IPS-20b (cell line): ENCODE data around the gene KYNU.
"Not testable (repeated sequence)": the region's sequence is repeated elsewhere in the genome, so short reads cannot be mapped to it uniquely, and the experiment has no call there.

Experiments
- H3K27ac ChIP-seq: one replicate; pipeline ENCODE4 v1.5.1; 2013; ENCODE audit warnings: low read length
- H3K27me3 ChIP-seq: 2 replicates; pipeline ENCODE4 v1.6.1; 2013; ENCODE audit warnings: mild to moderate bottlenecking, low read length, inconsistent platforms; ENCODE audit not compliant: insufficient read depth
- H3K36me3 ChIP-seq: 2 replicates; pipeline ENCODE4 v1.6.1; 2013; ENCODE audit warnings: low read depth, mild to moderate bottlenecking, inconsistent platforms, low read length, moderate library complexity; ENCODE audit not compliant: insufficient read depth
- H3K4me1 ChIP-seq: 2 replicates; pipeline ENCODE4 v1.6.1; 2013; ENCODE audit warnings: mild to moderate bottlenecking, control low read depth, inconsistent platforms, low read length, moderate library complexity; ENCODE audit not compliant: insufficient read depth
- H3K4me3 ChIP-seq: 2 replicates; pipeline ENCODE4 v1.5.1; 2013; ENCODE audit warnings: mild to moderate bottlenecking, low read length, inconsistent platforms
- H3K9ac ChIP-seq: 2 replicates; pipeline ENCODE4 v1.6.1; 2013; ENCODE audit warnings: low read depth, mild to moderate bottlenecking, inconsistent platforms, low read length, moderate library complexity
- H3K9me3 ChIP-seq: 2 replicates; pipeline ENCODE4 v1.6.1; 2013; ENCODE audit warnings: mild to moderate bottlenecking, low read depth, low read length, inconsistent platforms; ENCODE audit not compliant: insufficient read depth

The KYNU gene

DNA sequence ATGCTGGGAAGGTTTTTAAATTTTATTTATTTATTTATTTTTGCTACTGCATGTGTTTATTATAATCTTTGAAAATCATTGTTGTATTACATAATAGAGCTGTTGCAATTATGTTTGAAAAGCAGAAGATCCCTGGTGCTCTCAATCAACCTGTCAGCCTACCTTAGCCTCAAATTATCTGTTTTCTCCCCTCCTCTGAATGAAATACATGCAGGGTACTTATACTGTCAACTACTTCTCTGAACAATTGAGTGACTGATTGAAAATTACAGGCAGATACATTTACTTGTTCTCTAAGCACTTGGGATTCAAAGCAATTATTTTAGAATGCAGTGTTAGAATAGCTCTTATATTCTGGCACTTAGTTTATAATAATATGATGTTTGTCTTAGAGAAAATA lies 8.1 kb downstream of the KYNU start:
- Histone ChIP-seq H3K36me3 (no peaks in the 10 kb centered on the region), H3K4me1 (no peaks in the 10 kb centered on the region), H3K27ac (no peak overlapping the region), H3K9ac (no peak overlapping the region), H3K4me3 (no peak overlapping the region), H3K27me3 (no peaks in the 10 kb centered on the region), H3K9me3 (no peaks in the 10 kb centered on the region)

DNA sequence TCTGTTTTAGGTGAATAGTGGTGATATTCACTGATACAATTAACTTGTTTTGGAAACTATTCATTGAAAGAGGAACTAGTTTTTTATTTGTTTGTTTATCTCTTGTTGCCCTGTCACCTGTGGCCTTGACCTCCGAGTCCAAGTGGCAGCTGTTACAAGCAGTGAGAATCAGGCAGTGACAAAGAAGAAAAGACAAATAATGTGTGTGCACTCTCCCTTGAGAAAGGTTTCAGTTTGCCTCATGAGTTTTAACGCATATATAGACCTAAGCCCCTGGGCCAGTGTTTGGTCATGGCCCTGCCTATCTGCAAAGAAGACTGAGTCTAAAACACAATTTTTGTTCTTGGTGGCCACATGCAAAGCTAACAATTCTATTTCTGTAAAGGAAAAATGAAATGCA lies 15.3 kb downstream of the KYNU start:
- H3K9ac ChIP-seq, result no peak overlapping the region

DNA sequence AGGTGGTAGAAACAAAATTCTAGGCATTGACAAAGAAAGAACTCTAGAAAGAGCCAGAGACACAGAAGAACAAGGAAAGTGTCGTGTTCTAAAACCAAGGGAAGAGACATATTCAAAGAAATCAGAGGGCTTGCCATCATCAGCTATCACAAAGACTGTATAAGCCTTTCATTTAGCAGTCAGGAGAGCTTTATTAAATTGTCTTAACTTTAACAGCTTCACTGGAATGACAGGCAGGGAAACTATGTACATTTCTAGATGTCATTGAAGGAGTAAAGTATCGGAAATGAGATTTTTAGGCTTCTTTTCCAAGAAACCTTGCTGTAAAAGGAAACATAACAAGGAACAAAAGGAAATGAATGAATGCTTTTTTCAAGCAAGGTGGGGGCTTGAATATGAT lies 15.8 kb downstream of the KYNU start:
- Histone ChIP-seq H3K9ac (no peak overlapping the region), H3K4me3 (no peak overlapping the region), H3K36me3 (no peaks in the 10 kb centered on the region), H3K9me3 (no peaks in the 10 kb centered on the region), H3K27me3 (no peaks in the 10 kb centered on the region), H3K4me1 (no peaks in the 10 kb centered on the region), H3K27ac (no peak overlapping the region)

More for the DNA sequence above, 15.3 kb downstream of the KYNU start:
- Histone ChIP-seq H3K4me3 (no peak overlapping the region), H3K9me3 (no peaks in the 10 kb centered on the region), H3K4me1 (no peaks in the 10 kb centered on the region), H3K36me3 (no peaks in the 10 kb centered on the region), H3K27ac (no peak overlapping the region), H3K27me3 (no peaks in the 10 kb centered on the region)

DNA sequence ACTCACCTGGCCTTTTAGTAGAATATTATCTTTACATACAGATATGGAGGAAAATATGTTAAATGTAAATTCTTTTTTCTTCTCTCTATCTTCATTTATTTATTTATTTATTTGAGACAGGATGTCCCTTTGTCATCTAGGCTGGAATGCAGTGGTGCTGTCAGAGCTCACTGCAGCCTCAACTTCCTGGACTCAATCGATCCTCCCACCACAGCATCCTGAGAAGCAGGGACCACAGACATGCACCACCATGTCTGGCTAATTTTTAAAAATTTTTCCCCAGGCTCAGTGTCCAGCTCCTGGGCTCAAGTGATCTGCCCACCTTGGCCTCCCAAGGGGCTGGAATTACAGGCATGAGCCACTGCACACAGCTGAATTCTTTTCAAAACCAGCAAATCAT lies 20.3 kb downstream of the KYNU start:
- Histone ChIP-seq H3K27ac (no peak overlapping the region), H3K9me3 (no peaks in the 10 kb centered on the region), H3K27me3 (no peaks in the 10 kb centered on the region), H3K4me3 (no peak overlapping the region), H3K4me1 (no peaks in the 10 kb centered on the region), H3K36me3 (no peaks in the 10 kb centered on the region), H3K9ac (no peak overlapping the region)

DNA sequence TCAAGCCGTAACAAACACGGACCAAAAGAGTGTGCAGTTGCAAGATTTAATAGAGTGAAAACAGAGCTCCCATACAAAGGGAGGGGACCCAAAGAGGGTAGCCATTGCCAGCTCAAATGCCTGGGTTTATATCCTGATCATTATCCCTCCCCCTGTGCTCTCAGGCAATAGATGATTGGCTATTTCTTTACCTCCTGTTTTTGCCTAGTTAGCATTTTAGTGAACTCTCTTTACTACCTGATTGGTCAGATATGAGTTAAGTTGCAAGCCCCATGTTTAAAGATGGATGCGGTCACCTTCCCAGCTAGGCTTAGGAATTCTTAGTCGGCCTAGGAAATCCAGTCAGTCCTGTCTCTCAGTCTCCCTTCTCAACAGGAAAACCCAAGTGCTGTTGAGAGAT lies 22.9 kb downstream of the KYNU start:
- H3K27me3 ChIP-seq, H3K4me1 ChIP-seq, H3K27ac ChIP-seq, H3K9me3 ChIP-seq, H3K9ac ChIP-seq, H3K4me3 ChIP-seq, H3K36me3 ChIP-seq: not testable (repeated sequence)

DNA sequence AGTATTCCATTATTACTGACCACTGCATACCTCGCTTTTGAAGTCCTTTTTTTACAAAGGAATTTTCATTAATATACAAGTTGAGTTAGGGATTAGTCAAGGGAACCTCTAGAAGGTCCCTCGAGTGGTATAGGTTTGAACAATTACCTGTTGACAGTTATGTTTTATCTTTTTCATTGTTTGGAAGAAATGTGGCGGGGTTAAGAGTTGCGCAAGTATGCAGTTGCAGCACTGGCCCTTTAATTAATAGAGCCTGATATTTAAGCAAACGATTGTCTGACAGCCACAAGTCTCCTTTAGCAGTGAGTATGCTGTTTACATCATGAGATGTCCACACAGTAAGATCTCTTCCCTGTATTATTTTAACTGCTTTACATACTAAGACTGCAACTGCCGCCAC lies 24.3 kb downstream of the KYNU start:
- Histone ChIP-seq H3K27ac (no peak overlapping the region), H3K9ac (no peak overlapping the region), H3K9me3 (no peaks in the 10 kb centered on the region), H3K4me3 (no peak overlapping the region), H3K36me3 (no peaks in the 10 kb centered on the region), H3K4me1 (no peaks in the 10 kb centered on the region), H3K27me3 (no peaks in the 10 kb centered on the region)

DNA sequence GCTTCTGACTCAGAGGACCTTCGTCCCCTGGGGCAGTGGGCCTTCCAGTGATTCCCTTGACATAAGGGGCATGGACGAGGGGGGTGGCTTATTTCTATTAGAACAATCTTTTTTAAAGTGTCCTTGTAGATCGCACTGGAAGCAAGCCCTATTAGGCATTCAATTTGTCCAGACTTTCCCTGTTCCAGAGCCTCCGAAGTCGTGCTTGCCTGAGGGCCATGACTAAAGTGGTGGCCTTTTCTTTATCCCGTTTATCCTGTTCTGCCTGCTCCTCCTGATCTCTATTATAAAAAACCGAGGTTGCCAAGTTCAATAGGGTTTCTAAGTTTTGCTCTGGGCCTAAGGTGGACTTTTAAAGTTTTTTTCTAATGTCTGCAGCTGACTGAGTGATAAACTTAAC lies 26.3 kb downstream of the KYNU start:
- H3K9me3 ChIP-seq, H3K9ac ChIP-seq, H3K36me3 ChIP-seq, H3K27ac ChIP-seq, H3K4me1 ChIP-seq, H3K4me3 ChIP-seq, H3K27me3 ChIP-seq: not testable (repeated sequence)

DNA sequence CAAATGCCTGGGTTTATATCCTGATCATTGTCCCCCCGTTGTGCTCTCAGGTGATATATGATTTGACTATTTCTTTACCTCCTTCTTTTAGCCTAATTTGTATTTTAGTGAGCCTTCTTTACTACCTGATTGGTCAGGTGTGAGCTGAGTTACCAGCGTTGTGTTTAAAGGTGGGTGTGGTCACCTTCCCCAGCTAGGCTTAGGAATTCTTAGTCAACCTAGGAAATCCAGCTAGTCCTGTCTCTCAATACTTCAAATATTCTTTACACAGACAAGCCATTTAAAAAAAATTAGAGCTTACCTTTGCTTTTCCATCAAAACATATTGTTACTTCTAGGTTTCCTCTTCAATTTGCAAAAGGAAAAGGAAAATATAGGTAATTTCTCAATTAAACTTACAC lies 30.2 kb downstream of the KYNU start:
- Histone ChIP-seq H3K27me3 (no peaks in the 10 kb centered on the region), H3K4me3 (no peak overlapping the region), H3K27ac (no peak overlapping the region), H3K4me1 (no peaks in the 10 kb centered on the region), H3K9me3 (no peaks in the 10 kb centered on the region), H3K9ac (no peak overlapping the region), H3K36me3 (no peaks in the 10 kb centered on the region)

DNA sequence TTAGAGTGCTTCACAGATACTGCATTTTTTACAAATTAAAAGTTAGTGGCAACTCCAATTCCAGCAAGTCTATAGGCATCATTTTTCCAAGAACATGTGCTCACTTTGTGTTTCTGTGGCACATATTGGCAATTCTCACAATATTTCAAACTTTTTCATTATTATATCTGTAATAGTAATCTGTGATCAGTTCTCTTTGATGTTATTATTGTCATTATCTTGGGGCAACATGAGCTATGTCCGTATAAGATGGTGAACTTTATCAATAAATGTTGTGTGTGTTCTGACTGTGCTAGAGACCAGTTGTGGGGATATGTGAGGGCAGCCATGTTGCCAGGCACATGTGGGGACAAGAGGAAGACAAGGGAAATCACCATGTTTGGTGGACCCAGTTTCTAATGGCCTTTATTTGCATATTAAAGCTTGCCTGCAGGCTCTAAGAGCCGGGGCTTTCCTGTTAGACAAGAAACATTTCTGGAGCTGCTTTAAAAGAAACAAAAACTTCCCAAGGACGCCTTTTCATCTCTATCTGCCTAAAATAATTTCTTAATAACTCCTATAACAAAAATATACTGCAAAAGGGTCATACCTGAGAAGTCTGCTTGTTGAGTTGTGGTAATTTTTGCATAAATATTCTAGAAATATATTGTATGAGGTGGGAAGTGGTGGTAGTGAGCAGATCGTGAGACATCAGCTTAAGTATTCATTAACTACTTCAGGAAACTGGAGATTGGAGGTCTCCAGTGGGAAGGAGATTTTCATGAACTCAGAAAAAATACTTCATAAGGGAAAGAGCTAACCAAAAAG lies 37.2 kb downstream of the KYNU start:
- H3K4me3 ChIP-seq, result 0 out of 2 replicates have a peak overlapping the region, but pooled peaks have one; percentile 13
- no peak overlapping the region; the same call in 1 of the 2 replicates for H3K9ac ChIP-seq
- H3K27ac ChIP-seq, result no peak overlapping the region
- no peaks in the 10 kb centered on the region for H3K27me3 ChIP-seq
- no peaks in the 10 kb centered on the region for H3K9me3 ChIP-seq
- H3K4me1 ChIP-seq, result peaks cover 7% of the 10 kb centered on the region
- no peaks in the 10 kb centered on the region for H3K36me3 ChIP-seq

DNA sequence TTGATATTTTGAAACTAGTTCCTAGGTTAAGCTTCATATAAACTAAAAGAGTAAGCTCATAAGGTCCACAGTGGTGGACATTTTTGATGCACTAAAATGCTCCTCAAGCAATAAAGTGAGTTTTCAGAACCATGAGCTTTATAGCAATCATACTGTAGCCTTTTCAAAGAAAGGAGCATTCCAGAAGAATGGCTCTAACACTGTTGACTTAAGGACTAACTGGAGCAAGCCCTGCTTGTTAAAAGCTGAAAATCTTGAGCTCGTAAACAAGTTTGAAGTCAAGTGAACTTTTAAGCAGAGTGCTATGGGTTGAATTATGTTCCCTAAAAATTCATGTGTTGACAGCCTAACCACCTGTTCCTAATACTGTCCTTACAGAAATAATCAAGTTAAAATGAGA lies 38.0 kb downstream of the KYNU start:
- Histone ChIP-seq H3K36me3 (no peaks in the 10 kb centered on the region), H3K9me3 (no peaks in the 10 kb centered on the region), H3K9ac (no peak overlapping the region; the same call in 1 of the 2 replicates), H3K27me3 (no peaks in the 10 kb centered on the region), H3K27ac (no peak overlapping the region), H3K4me1 (peaks cover 7% of the 10 kb centered on the region), H3K4me3 (no peak overlapping the region)

DNA sequence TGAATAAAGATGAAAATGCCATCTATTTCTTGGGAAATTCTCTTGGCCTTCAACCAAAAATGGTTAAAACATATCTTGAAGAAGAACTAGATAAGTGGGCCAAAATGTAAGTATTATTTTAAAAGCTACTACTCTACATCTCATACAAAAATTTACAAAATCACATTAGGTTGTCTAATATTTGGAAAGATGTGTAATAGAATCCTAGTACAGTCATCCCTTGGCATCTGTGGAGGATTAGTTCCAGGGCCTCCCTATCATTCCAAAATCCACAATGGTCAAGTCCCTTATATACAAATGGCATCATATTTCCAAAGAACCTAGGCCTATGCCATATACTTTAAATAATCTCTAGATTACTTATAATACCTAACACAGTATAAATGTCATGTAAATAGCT lies 41.2 kb downstream of the KYNU start:
- no peaks in the 10 kb centered on the region for H3K36me3 ChIP-seq
- no peaks in the 10 kb centered on the region for H3K9me3 ChIP-seq
- no peaks in the 10 kb centered on the region for H3K27me3 ChIP-seq
- no peak overlapping the region for H3K4me3 ChIP-seq
- peaks cover 7% of the 10 kb centered on the region for H3K4me1 ChIP-seq
- H3K27ac ChIP-seq, result no peak overlapping the region
- H3K9ac ChIP-seq, result no peak overlapping the region

DNA sequence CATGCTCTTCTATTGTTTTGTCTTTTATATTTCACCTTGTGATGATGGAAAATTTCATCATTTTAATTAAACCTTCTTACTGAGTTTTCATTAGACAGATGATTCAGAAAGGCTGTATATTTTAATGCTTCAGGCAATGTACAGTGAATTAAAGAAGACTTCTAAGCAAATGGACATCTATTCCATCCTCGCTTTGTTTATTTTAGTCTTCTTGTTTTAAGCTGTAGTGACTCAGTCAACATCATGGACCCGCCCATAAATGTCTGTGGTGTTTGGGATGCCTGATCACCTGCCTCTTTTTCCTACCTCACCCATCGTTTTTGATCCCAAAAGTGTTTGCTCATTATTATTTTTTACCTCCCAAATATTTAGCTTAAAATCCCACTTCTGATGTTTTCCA lies 43.1 kb downstream of the KYNU start:
- peaks cover 2% of the 10 kb centered on the region for H3K4me1 ChIP-seq
- no peaks in the 10 kb centered on the region for H3K9me3 ChIP-seq
- no peak overlapping the region for H3K9ac ChIP-seq
- no peak overlapping the region for H3K27ac ChIP-seq
- H3K27me3 ChIP-seq, result no peaks in the 10 kb centered on the region
- H3K36me3 ChIP-seq, result no peaks in the 10 kb centered on the region
- no peak overlapping the region for H3K4me3 ChIP-seq
